Naive B cell (primary cell): Measurements from ENCODE around the gene SH3BP5. TPM values are rescaled to one million over a fixed set of nuclear protein-coding genes. Genes with fewer than 3 reads are reported as not detected.

Source experiments
- ATAC-seq, 2 donors: fragments of 150-1000 bp; cut with Tn5 transposase; 2 replicates each; pipeline ENCODE4 v1.10.0; 2021; ENCODE audit warnings: low read depth in 2 of 2, mild to moderate bottlenecking in 2 of 2, moderate library complexity in 2 of 2
- DNase-seq: peaks from one replicate; pipeline ENCODE4 v3.0.0; 2022
- H3K27ac Mint-ChIP-seq, 6 donors: one replicate each; pipeline ENCODE4 v1.8.0; 2020 to 2022; ENCODE audit warnings: mild to moderate bottlenecking in 6 of 6, mixed read lengths in 6 of 6, moderate library complexity in 5 of 6, inconsistent platforms in 2 of 6
- H3K27me3 Mint-ChIP-seq, 3 donors: one replicate each; pipeline ENCODE4 v1.8.0; 2021 to 2022; ENCODE audit warnings: mixed read lengths in 3 of 3, mild to moderate bottlenecking in 1 of 3
- H3K36me3 Mint-ChIP-seq, 2 donors: one replicate each; pipeline ENCODE4 v1.8.0; 2020 to 2022; ENCODE audit warnings: mixed read lengths in 2 of 2, inconsistent platforms in 1 of 2, mild to moderate bottlenecking in 1 of 2
- H3K4me1 Mint-ChIP-seq, 3 donors: one replicate each; pipeline ENCODE4 v1.8.0; 2020 to 2022; ENCODE audit warnings: mixed read lengths in 3 of 3, inconsistent platforms in 1 of 3, mild to moderate bottlenecking in 1 of 3, moderate library complexity in 1 of 3
- H3K4me3 Mint-ChIP-seq, 8 donors: one replicate each; pipeline ENCODE4 v1.8.0; 2020 to 2022; ENCODE audit warnings: mild to moderate bottlenecking in 8 of 8, mixed read lengths in 8 of 8, moderate library complexity in 8 of 8, inconsistent platforms in 2 of 8
- H3K9me3 Mint-ChIP-seq, 7 donors: one replicate each; pipeline ENCODE4 v1.8.0; 2020 to 2022; ENCODE audit warnings: mixed read lengths in 7 of 7, mild to moderate bottlenecking in 5 of 7, inconsistent platforms in 2 of 7, moderate library complexity in 1 of 7
- polyA plus RNA-seq, 6 donors: library from polyadenylated mRNA; unstranded; fragments of 300-500 nt; fragmentation: Illumina TruSeq; gene quantifications; one replicate each; pipeline ENCODE4 v1.2.3, GENCODE V29; 2021; ENCODE audit warnings: low read depth in 6 of 6

The SH3BP5 gene
- polyA plus RNA-seq, 6 donors from 2014 or later: 71.3 to 177 (median 131) TPM

DNA sequence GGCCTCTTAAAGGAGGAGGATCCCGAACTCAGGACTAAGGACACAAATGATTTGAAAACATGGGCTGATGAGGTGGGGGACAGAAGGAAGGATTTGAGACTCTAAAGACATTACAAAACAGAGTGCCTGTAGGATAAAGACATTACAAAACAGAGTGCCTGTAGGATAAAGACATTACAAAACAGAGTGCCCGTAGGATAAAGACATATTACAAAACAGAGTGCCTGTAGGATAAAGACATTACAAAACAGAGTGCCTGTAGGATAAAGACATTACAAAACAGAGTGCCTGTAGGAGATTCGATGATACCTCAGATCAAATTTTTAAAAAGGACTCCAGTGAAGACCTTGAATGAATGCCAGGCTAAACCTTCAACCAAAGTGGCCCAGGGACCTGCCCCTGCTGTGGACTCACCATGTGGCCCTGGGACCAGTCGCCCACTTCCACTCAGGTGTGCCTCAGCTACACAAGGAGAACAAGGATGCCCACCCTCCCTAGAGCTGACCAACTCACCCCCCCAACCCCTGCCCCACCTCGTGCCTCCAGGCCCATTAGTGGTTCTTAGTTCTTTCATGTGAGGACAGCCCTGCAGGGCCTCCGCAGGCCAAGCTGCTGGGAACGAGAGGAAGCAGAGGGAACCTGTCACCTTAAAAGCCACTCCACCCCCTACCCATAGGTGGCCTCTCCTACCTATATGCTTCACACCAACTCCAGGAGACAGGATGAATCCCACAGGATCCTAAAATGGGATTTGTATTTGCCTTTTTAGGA, 59.8 kb downstream of the SH3BP5 start:
- DNase-seq: no peak
- no peaks in the 10 kb centered on the region for H3K27me3 Mint-ChIP-seq
- peaks cover 0 to 3% (median 0%) of the 10 kb centered on the region in 7 donors for H3K9me3 Mint-ChIP-seq
- ATAC-seq: no peak
- peaks cover 81 to 94% (median 88%) of the 10 kb centered on the region in 3 donors for H3K4me1 Mint-ChIP-seq
- peak overlapping the region; percentile 89 to 99 (median 97) for H3K27ac Mint-ChIP-seq
- peaks cover 7 to 24% of the 10 kb centered on the region in 2 donors for H3K36me3 Mint-ChIP-seq
- peak overlapping the region; percentile 45 to 91 (median 84) for H3K4me3 Mint-ChIP-seq

GRCh38 chr3:15271785-15272381, 60.5 kb downstream of the SH3BP5 start:
- Mint-ChIP-seq H3K36me3 (peaks cover 7 to 24% of the 10 kb centered on the region in 2 donors), H3K27ac (peak overlapping the region; percentile 85 to 99 (median 97)), H3K4me3 (peak overlapping the region; percentile 45 to 87 (median 80)), H3K9me3 (peaks cover 0 to 3% (median 0%) of the 10 kb centered on the region in 7 donors), H3K27me3 (no peaks in the 10 kb centered on the region), H3K4me1 (peaks cover 74 to 93% (median 88%) of the 10 kb centered on the region in 3 donors)
- ATAC-seq (peak; percentile 86), DNase-seq (peak; percentile 91)

- no peaks in the 10 kb centered on the region for H3K27me3 Mint-ChIP-seq
- peak overlapping the region in 5 of 8 donors; percentile 5 to 87 (median 83) for H3K4me3 Mint-ChIP-seq
- peak overlapping the region in 5 of 6 donors; percentile 85 to 99 (median 97) for H3K27ac Mint-ChIP-seq
- DNase-seq (no peak), ATAC-seq (no peak)
- peaks cover 0 to 3% (median 0%) of the 10 kb centered on the region in 7 donors for H3K9me3 Mint-ChIP-seq
- peaks cover 73 to 93% (median 91%) of the 10 kb centered on the region in 3 donors for H3K4me1 Mint-ChIP-seq
- peaks cover 11 to 21% of the 10 kb centered on the region in 2 donors for H3K36me3 Mint-ChIP-seq
Measured at GRCh38 chr3:15271030-15271429, 61.4 kb downstream of the SH3BP5 start.

DNA sequence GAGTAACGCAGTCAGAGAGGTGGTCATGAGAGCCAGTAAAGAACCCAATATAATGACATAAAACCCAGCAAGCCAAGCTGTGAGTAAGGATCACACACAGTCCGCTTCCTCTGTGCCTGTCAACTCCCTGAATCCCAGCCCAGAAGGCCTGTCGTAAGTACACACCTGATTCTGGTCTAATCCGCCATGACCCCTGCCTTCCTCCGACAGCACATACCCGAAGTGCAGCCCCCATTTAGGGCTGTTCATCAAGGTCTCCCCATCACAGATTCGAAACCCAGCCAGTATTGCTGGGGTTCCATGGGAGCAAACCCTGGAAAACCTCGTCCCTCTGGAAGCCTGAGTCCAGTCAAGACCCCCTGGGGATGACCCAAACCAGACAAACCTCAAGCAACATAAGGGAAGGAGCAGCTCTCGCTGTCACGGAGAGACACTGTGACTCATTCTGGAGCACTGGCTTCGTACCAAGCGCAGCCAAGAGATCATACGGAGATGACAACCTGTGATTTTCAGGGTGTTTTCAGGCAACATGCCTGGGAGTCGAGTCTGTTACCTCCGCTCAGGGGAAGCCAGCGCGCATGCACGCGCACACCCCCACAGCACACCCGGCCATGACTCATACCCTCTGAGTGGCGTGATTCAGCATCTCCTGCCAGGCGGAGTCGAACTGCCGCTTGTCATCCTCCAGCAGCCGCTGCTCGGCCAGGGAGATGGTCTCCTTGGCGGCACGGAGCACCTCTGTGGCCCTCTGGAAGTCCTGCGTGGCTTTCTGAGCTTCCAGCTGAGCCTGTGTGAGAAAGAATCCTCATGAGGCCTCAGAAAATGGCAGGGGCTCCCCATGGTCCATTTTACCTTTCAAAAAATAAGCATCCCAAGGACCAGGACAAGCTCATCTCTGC, 63.0 kb downstream of the SH3BP5 start:
- Mint-ChIP-seq H3K36me3 (peaks cover 11% of the 10 kb centered on the region in 2 donors), H3K27me3 (no peaks in the 10 kb centered on the region), H3K27ac (peak overlapping the region; percentile 56 to 94 (median 82)), H3K4me3 (peak overlapping the region; percentile 52 to 87 (median 60)), H3K4me1 (peaks cover 72 to 93% (median 90%) of the 10 kb centered on the region in 3 donors), H3K9me3 (no peaks in the 10 kb centered on the region)
- peak; percentile 38 for DNase-seq
- ATAC-seq: no peak

- ATAC-seq (peak; percentile 29 to 38), DNase-seq (peak; percentile 73)
- Mint-ChIP-seq H3K9me3 (no peaks in the 10 kb centered on the region), H3K36me3 (peaks cover 11% of the 10 kb centered on the region in 2 donors), H3K27ac (peak overlapping the region in 5 of 6 donors; percentile 13 to 82 (median 67)), H3K27me3 (no peaks in the 10 kb centered on the region), H3K4me3 (peak overlapping the region in 7 of 8 donors; percentile 30 to 71 (median 36)), H3K4me1 (peaks cover 64 to 93% (median 82%) of the 10 kb centered on the region in 3 donors)
Measured at GRCh38 chr3:15268033-15268631, 64.3 kb downstream of the SH3BP5 start.

DNA sequence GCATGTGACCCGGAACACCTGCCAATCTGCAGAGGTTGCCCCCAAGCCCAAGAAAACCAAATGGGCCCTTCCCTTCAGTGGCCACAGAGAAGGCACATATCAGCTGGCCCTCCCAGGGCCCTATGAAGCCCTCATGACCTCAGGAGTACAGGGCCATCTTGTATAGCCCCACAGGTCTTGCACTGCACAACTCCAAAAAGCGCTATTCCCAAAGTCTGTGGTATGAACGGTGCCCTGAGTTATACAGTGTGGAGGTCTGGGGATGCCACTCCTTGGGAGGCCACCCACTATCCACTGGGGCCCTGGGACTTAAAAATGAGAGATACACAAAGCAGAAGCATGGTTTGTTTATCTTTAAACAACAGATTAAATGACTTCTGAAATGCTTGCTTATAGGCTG, 64.9 kb downstream of the SH3BP5 start:
- peaks cover 57 to 89% (median 76%) of the 10 kb centered on the region in 3 donors for H3K4me1 Mint-ChIP-seq
- peaks cover 11% of the 10 kb centered on the region in 2 donors for H3K36me3 Mint-ChIP-seq
- ATAC-seq (no peak), DNase-seq (no peak)
- no peaks in the 10 kb centered on the region for H3K9me3 Mint-ChIP-seq
- no peaks in the 10 kb centered on the region for H3K27me3 Mint-ChIP-seq
- peak overlapping the region in 3 of 8 donors; percentile 30 to 39 (median 33) for H3K4me3 Mint-ChIP-seq
- H3K27ac Mint-ChIP-seq: peak overlapping the region in 2 of 6 donors; percentile 13 to 82

DNA sequence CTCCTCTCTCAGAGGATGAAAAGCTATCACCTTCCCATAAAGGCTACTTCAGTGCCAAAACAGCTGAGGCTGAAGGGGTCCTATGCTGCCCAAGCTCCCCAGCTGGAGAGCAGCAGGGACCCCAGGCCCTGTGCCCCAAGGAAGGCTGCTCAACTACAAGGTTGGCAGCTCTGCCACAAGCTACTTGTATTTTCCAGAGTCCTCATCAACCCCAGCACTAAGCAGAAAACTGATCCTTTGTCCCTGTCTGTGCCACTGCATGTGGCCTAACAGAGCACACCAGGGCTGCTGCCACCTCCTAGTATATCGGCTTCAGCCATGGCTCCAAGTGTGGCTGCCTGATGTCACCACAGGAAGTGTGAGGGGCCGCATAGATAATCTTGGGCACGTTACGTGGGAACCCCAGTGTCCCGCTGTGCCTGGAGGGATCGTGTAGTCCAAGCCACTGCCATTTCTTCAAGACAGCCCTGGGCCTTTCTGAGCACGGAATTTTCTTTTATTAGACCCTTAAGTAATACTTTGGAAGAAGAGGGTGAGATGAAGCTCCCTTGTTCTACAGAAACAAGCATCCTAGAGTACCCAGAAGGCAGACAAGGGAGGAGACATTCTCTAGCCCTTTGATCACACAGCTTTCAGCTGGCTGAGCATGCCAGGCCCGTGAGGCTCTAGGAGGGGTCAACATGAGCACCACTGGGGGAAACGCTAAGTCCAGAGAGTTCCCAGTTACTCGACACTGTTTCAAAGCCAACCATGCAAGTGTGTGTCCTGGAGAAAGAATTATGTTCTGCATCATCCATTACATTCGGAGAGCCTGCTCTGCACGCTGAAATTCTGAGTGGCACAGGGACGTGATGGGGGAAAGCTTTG, 65.6 kb downstream of the SH3BP5 start:
- peak overlapping the region in 1 of 8 donors; percentile 10 for H3K4me3 Mint-ChIP-seq
- peak overlapping the region in 2 of 6 donors; percentile 32 to 49 for H3K27ac Mint-ChIP-seq
- H3K36me3 Mint-ChIP-seq: peaks cover 11% of the 10 kb centered on the region in 2 donors
- H3K27me3 Mint-ChIP-seq: no peaks in the 10 kb centered on the region
- DNase-seq (no peak), ATAC-seq (no peak)
- H3K9me3 Mint-ChIP-seq: no peaks in the 10 kb centered on the region
- peaks cover 50 to 82% (median 68%) of the 10 kb centered on the region in 3 donors for H3K4me1 Mint-ChIP-seq

DNA sequence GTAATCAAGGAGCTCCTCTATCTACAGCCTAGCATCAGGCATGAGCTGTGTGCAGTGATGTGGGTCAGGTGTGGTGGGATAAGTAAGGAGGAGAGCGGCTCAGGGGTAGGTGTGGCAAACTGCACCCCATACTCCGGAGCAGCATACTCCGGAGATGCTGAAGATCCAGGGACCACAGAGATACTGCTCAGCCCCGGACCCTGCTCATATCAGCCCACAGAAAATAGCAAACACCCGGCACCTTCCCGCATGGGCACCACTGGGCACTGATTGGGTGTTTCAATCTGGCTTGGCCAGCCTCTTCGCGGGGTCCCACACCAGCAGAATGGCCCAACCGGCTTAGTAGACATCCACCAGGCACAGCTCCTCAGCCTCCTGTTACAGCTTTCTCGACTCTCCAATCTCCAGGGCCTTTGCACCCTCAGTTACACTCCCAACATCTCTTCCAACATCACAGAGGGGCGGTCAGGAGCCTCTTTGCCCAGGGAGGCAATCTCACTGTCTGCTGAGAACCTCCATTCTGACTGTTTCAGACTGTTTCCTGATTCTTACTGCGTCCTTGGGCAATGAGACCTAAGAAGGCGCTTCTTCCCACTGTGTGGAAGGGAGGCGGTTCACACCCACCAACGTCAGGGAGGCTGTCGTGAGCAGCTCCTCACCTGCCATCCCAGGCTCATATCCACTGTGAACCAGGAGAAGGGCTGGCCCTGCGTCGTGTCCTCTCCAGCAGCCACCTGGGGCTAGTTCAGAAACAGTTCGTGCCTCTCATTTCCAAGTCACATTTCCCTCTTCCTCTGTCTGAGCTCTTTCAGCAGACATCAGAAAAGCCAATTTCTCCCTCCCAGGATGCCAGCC, 66.5 kb downstream of the SH3BP5 start:
- Mint-ChIP-seq H3K36me3 (peaks cover 13 to 17% of the 10 kb centered on the region in 2 donors), H3K9me3 (no peaks in the 10 kb centered on the region), H3K27me3 (no peaks in the 10 kb centered on the region), H3K4me1 (peaks cover 46 to 81% (median 64%) of the 10 kb centered on the region in 3 donors), H3K27ac (peak overlapping the region in 2 of 6 donors; percentile 56 to 69), H3K4me3 (peak overlapping the region in 3 of 8 donors; percentile 26 to 45 (median 41))
- DNase-seq (no peak), ATAC-seq (no peak)

- H3K27me3 Mint-ChIP-seq: no peaks in the 10 kb centered on the region
- DNase-seq (no peak), ATAC-seq (no peak)
- peaks cover 47 to 74% (median 53%) of the 10 kb centered on the region in 3 donors for H3K4me1 Mint-ChIP-seq
- no peaks in the 10 kb centered on the region for H3K9me3 Mint-ChIP-seq
- peaks cover 18 to 25% of the 10 kb centered on the region in 2 donors for H3K36me3 Mint-ChIP-seq
- H3K27ac Mint-ChIP-seq: peak overlapping the region in 2 of 6 donors; percentile 62 to 66
- peak overlapping the region in 3 of 8 donors; percentile 15 to 37 (median 27) for H3K4me3 Mint-ChIP-seq
Measured at GRCh38 chr3:15264486-15264885, 67.9 kb downstream of the SH3BP5 start.

DNA sequence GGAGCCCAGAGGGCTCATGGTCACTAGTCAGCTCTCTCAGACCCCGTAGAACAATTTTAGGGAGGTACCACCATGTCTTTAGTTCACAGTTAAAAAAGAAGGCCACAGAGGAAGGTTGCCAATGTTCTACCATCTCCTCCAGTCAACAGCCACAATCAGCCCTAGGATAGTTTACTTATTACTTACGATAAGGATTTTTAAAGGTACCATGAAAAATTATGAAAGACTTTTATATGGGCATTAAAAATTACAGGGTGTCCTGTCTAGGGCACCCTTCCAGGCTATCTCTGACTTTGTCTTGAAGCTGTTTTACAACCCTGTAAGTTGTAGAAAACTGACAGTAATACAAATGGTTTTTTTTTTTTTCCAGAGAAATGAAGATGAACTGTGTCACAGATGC, 68.5 kb downstream of the SH3BP5 start:
- no peaks in the 10 kb centered on the region for H3K27me3 Mint-ChIP-seq
- peak overlapping the region in 1 of 8 donors; percentile 47 for H3K4me3 Mint-ChIP-seq
- peaks cover 41 to 68% (median 48%) of the 10 kb centered on the region in 3 donors for H3K4me1 Mint-ChIP-seq
- no peaks in the 10 kb centered on the region for H3K9me3 Mint-ChIP-seq
- H3K27ac Mint-ChIP-seq: peak overlapping the region in 4 of 6 donors; percentile 42 to 78 (median 64)
- H3K36me3 Mint-ChIP-seq: peaks cover 13 to 25% of the 10 kb centered on the region in 2 donors
- DNase-seq (no peak), ATAC-seq (no peak)

DNA sequence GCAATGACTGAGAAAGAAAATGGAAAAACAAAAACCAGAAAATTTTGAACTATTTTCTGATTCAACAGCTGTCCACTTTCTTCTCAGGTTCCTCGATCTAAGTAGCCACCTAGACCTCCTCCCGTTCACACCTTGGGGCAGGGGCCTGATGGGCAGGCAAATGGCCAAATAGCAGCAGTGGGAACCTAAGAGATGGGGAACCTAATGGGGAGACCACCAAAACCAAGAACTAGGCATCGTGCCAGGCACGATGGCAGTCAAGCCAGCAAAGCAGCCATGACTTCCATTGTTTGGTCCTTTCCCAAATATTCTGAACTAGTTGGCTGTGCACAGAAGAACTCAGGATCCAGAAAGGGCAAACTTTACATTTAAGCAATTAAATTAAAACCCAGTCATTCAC, 69.3 kb downstream of the SH3BP5 start:
- Mint-ChIP-seq H3K36me3 (peaks cover 11 to 25% of the 10 kb centered on the region in 2 donors), H3K9me3 (no peaks in the 10 kb centered on the region), H3K27ac (peak overlapping the region in 2 of 6 donors; percentile 32 to 83), H3K27me3 (no peaks in the 10 kb centered on the region), H3K4me3 (no peak overlapping the region), H3K4me1 (peaks cover 36 to 61% (median 41%) of the 10 kb centered on the region in 3 donors)
- ATAC-seq: no peak
- no peak for DNase-seq
